Activated T-helper 17 cell treated with anti-CD3 and anti-CD28 coated beads, Interleukin-2, amount 50 U/mL, for 72 hours (primary cell): ENCODE measurements around the gene MAP7D1. TPM values are rescaled to one million over a fixed set of nuclear protein-coding genes. Genes with fewer than 3 reads are reported as not detected.

Source experiments
- ATAC-seq: fragments of 150-1000 bp; cut with Tn5 transposase; replicated peaks from 2 replicates; pipeline ENCODE4 v1.10.0; 2021; ENCODE audit warnings: mild to moderate bottlenecking, moderate library complexity
- H3K27ac Mint-ChIP-seq: one replicate; pipeline ENCODE4 v1.8.0; 2022; ENCODE audit warnings: mixed read lengths
- H3K27me3 Mint-ChIP-seq: one replicate; pipeline ENCODE4 v1.8.0; 2022; ENCODE audit warnings: mixed read lengths
- H3K36me3 Mint-ChIP-seq: one replicate; pipeline ENCODE4 v1.8.0; 2022; ENCODE audit warnings: low read depth, mild to moderate bottlenecking, mixed read lengths
- H3K4me1 Mint-ChIP-seq: one replicate; pipeline ENCODE4 v1.8.0; 2022; ENCODE audit warnings: mixed read lengths
- H3K4me3 Mint-ChIP-seq: one replicate; pipeline ENCODE4 v1.8.0; 2022; ENCODE audit warnings: mild to moderate bottlenecking, mixed read lengths
- H3K9me3 Mint-ChIP-seq: one replicate; pipeline ENCODE4 v1.8.0; 2022; ENCODE audit warnings: mixed read lengths
- total RNA-seq, 2 donors: library from RNA; stranded (reverse); gene quantifications; one replicate each; pipeline ENCODE4 v1.2.3, GENCODE V29; 2022

The MAP7D1 gene
- total RNA-seq, 2 donors from 2014 or later, result 97.9 to 164 TPM

DNA sequence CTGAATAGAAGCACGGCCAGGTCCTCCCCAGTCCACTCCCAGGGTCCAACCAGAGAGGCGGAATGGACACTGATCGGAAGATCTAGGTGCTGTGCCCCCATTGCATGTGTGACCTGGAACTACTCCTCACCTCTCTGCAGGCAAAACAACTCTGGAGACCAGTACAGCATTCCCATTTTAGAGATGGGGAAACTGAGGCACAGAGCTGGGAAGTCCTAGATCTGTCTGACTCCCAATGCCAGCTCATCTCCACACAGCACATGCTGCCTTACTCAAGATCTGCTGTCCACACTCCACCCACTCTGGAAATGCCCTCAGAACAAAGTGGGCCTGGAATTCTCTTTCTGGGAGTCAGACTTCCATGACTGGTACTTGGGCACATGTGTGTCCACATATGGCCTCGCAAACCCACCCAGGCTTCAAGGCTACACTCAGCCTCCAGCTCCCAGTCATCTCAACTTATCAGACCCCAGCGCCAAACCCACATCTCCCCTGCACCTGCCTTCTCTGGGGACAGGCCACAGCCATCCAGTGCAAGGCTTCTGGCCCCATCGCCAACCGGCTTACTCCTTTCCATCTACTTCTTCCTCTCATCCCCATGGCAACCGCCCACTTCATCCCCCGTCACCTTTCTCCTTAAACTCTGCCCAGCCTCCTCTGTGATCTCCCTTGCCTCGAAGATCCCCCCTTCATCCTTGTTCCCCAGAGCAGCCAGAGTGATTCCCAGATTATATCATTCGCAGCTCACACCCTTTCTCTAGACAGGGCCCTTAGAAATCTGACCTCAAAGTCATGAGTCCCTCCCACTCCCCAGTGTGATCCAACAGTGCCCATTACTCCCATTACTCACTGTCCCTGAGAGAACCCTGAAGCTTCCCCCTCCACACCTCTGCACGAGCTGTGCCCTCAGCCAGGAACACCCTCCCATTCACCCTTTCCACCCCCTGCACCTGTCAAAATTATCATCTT lies 33.6 kb upstream of the MAP7D1 start:
- Mint-ChIP-seq H3K36me3 (no peaks in the 10 kb centered on the region), H3K4me3 (no peak overlapping the region), H3K4me1 (peaks cover 22% of the 10 kb centered on the region), H3K27me3 (peaks cover 42% of the 10 kb centered on the region), H3K9me3 (no peaks in the 10 kb centered on the region), H3K27ac (no peak overlapping the region)
- ATAC-seq, result no peak

- peaks cover 22% of the 10 kb centered on the region for H3K4me1 Mint-ChIP-seq
- no peak for ATAC-seq
- no peak overlapping the region for H3K27ac Mint-ChIP-seq
- H3K36me3 Mint-ChIP-seq, result no peaks in the 10 kb centered on the region
- H3K27me3 Mint-ChIP-seq, result peaks cover 42% of the 10 kb centered on the region
- H3K4me3 Mint-ChIP-seq, result no peak overlapping the region
- no peaks in the 10 kb centered on the region for H3K9me3 Mint-ChIP-seq
These were observed 32.6 kb upstream of the MAP7D1 start for GRCh38 chr1:36123356-36123755.

DNA sequence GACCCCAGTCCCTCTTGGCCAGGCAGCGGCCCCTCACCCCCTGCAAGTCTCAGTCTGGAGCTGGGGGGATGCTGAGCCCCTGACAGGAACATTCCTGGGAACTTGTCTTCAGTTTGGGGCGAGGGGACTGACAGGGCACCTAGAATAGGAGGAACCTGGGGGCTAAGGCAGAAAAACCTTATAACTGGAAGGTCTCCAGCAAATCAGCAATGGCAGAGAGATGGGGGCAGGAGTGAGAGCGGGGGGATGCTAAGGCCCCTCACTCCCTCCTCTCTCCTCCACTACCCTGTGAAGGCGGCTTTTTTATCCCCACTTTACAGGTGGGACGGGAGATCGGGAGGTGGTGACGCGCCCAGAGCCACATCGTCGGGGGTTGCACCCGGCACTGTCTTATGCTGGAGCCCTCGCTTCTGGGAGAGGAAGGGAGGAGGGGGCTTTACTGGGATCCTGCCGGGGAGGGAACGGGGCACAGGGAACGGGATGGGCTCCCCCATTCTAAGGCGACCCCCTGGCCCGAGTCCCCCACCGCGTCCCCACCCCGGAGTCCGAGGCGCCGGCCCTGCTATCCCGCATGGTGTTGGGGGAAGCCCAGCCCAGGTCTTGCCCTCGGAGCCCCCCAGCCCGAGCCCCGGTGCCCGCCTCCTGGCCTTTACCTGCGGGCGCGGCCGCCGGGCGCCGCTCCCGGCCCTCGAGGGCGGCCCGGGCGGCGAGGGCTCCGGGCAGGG lies 31.4 kb upstream of the MAP7D1 start:
- Mint-ChIP-seq H3K27me3 (peaks cover 42% of the 10 kb centered on the region), H3K4me3 (peak overlapping the region; percentile 51), H3K4me1 (peaks cover 22% of the 10 kb centered on the region), H3K27ac (no peak overlapping the region), H3K9me3 (no peaks in the 10 kb centered on the region), H3K36me3 (no peaks in the 10 kb centered on the region)
- no peak for ATAC-seq

DNA sequence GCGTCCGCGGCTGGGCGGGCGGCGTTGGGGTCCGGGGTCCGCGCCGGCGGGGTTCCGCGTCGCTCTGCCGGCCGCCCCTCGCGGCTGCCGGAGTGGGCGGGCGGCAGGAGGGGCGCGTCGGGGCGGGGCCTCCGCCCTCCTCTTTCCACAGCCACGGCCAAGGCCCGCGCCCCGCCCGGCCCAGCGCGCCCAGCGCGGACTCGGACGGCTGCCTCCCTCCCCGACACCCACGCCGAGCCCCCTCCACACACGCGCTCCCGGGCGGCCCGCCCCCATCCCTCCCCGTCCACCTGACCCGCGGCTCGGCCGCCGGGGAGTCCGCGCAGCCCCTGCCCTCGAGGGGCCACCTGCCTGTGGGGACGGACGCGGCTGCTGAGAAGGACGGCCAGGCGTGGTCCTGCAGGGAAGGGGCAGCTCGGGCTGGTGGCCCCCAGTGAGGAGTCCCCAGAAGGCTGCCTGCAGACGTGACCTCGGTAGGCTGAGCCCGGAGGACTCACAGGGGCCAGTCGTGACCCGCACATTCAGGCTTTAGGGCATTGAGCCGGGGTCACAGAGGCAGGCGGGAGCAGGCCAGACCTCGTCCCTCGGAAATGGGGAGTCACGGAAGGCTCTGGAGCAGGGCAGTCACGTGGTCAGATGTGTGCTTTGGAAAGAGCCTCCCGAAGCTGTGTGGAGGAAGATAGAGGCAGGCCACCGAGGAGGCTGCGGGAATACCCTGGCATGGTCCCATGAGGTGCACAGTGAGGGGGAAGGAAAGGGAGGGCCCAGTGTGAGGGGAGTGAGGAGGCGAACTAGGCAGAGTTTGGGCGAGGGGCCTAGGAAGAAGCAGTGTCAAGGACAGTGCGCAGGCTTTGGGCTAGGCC lies 30.6 kb upstream of the MAP7D1 start, which contains the start of gene COL8A2:
Gene COL8A2 (minus strand): TSS at position 94 of the 863 bp plus-strand sequence. CDS start 24,980 bp downstream, outside the sequence.
- H3K4me3 Mint-ChIP-seq, result peak within 1 kb of the TSS; percentile 51

DNA sequence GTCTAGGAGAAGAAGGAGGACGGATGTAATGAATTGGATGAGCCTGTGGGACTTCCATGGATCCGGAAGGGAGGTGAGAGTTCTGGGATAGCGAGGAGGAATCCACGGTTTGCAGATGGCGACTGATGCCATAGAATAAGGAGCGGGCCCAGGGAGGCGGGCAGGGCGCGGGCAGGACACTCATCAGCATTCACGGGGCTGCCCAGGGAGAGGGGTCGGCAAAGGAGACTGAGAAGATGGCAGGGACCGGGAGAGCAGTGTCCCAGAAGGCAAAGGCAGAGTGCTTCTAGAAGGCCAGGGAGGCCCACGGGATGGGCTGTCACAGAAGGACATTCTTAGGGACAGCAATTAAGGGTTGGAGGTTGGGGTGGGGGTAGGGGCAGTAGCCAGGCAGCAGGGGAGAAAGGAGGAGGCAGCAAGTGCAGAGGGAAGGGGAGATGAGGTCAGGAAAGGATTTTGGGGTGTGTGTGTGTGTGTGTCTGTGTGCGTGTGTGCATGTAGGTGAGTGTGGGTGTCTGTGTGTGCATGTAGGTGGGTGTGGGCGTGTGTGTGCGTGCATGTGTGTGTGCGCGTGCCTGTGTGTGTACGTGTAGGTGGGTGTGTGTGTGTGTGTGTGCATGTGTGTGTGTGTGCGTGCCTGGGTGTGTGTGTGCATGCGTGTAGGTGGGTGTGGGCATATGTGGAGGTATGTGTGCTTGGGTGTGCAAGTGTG lies 29.8 kb upstream of the MAP7D1 start:
- Mint-ChIP-seq H3K36me3 (no peaks in the 10 kb centered on the region), H3K9me3 (no peaks in the 10 kb centered on the region), H3K4me1 (peaks cover 22% of the 10 kb centered on the region), H3K4me3 (peak overlapping the region; percentile 31), H3K27me3 (peaks cover 39% of the 10 kb centered on the region), H3K27ac (no peak overlapping the region)
- no peak for ATAC-seq

More for the DNA sequence above, 30.6 kb upstream of the MAP7D1 start, which contains the start of gene COL8A2:
- no peak for ATAC-seq
- Mint-ChIP-seq H3K4me1 (peaks cover 22% of the 10 kb centered on the region), H3K27ac (no peak within 1 kb of the TSS), H3K36me3 (no peaks in the 10 kb centered on the region), H3K27me3 (peaks cover 39% of the 10 kb centered on the region), H3K9me3 (no peaks in the 10 kb centered on the region)

- peaks cover 22% of the 10 kb centered on the region for H3K4me1 Mint-ChIP-seq
- peaks cover 37% of the 10 kb centered on the region for H3K27me3 Mint-ChIP-seq
- H3K36me3 Mint-ChIP-seq, result no peaks in the 10 kb centered on the region
- peak overlapping the region; percentile 31 for H3K4me3 Mint-ChIP-seq
- H3K27ac Mint-ChIP-seq, result no peak overlapping the region
- no peaks in the 10 kb centered on the region for H3K9me3 Mint-ChIP-seq
- ATAC-seq, result no peak
These were observed 29.0 kb upstream of the MAP7D1 start for GRCh38 chr1:36126797-36127500.

- Mint-ChIP-seq H3K36me3 (no peaks in the 10 kb centered on the region), H3K4me1 (peaks cover 15% of the 10 kb centered on the region), H3K9me3 (no peaks in the 10 kb centered on the region), H3K4me3 (no peak overlapping the region), H3K27ac (no peak overlapping the region), H3K27me3 (peaks cover 23% of the 10 kb centered on the region)
- no peak for ATAC-seq
These were observed 27.6 kb upstream of the MAP7D1 start for GRCh38 chr1:36128126-36128904.

DNA sequence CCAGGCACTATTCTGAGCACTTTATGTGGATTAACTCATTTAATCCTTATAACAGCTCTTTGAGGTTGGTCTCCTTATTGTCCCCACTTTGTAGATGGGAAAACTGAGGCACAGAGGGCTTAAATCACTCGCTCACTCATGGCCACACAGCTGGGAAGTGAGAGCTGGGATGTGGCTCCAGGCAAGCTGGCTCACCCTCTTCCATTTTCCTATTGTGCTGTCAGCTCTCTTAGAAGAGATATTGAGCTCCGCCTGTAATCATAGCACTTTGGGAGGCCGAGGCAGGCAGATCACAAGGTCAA lies 27.1 kb upstream of the MAP7D1 start:
- no peaks in the 10 kb centered on the region for H3K36me3 Mint-ChIP-seq

GRCh38 chr1:36132029-36132428 lies 23.9 kb upstream of the MAP7D1 start:
- no peak overlapping the region for H3K27ac Mint-ChIP-seq
- H3K36me3 Mint-ChIP-seq, result peaks cover 11% of the 10 kb centered on the region
- no peak overlapping the region for H3K4me3 Mint-ChIP-seq
- no peak for ATAC-seq
- no peaks in the 10 kb centered on the region for H3K27me3 Mint-ChIP-seq
- no peaks in the 10 kb centered on the region for H3K9me3 Mint-ChIP-seq
- H3K4me1 Mint-ChIP-seq, result no peaks in the 10 kb centered on the region

More for the DNA sequence above, 27.1 kb upstream of the MAP7D1 start:
- Mint-ChIP-seq H3K4me3 (no peak overlapping the region), H3K4me1 (peaks cover 11% of the 10 kb centered on the region), H3K27me3 (peaks cover 19% of the 10 kb centered on the region), H3K27ac (no peak overlapping the region), H3K9me3 (no peaks in the 10 kb centered on the region)
- ATAC-seq, result no peak

DNA sequence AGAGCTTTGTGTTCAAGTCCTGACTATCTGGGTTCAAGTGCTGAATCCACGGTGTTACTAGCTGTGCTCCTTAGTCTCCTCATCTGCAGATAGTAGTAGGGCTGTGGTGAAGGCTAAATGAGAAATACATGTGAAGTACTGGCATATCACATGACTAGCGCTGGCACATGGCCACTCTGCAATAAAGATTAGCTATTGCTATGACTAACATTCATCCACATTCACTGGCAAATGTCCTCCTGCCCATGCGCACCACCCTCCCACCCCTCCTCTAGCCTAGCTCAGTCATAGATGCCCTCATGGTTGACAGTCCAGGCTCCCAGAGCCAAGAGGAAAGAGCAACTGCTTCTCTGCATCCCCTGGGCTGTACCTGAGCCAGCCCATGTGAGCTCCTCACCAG lies 22.5 kb upstream of the MAP7D1 start:
- no peak overlapping the region for H3K27ac Mint-ChIP-seq
- H3K4me3 Mint-ChIP-seq, result no peak overlapping the region
- no peak for ATAC-seq
- no peaks in the 10 kb centered on the region for H3K9me3 Mint-ChIP-seq
- peaks cover 26% of the 10 kb centered on the region for H3K36me3 Mint-ChIP-seq
- no peaks in the 10 kb centered on the region for H3K27me3 Mint-ChIP-seq
- H3K4me1 Mint-ChIP-seq, result no peaks in the 10 kb centered on the region

DNA sequence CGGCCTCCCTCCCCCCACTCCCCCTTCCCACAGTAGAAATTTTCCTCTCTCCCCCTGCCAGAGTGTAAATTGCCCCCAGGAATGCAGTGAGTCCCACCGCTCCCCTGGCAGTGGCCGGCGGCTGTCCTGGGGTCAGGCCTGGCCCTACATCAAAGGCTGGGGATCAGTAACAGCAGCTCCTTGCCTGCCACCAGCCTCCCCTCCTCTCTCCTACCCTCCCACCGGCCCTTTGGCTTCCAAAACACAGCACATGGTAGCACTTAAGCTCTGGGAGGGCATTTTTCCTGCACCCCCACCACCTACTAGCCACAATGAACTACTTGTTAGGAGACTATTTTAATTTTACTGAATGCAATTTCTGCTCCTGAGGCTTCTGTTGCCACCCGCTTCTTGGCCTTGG lies 21.9 kb upstream of the MAP7D1 start:
- H3K4me3 Mint-ChIP-seq, result no peak overlapping the region
- no peaks in the 10 kb centered on the region for H3K27me3 Mint-ChIP-seq
- no peak for ATAC-seq
- peaks cover 30% of the 10 kb centered on the region for H3K36me3 Mint-ChIP-seq
- H3K27ac Mint-ChIP-seq, result peak overlapping the region; percentile 72
- H3K4me1 Mint-ChIP-seq, result no peaks in the 10 kb centered on the region
- H3K9me3 Mint-ChIP-seq, result no peaks in the 10 kb centered on the region

DNA sequence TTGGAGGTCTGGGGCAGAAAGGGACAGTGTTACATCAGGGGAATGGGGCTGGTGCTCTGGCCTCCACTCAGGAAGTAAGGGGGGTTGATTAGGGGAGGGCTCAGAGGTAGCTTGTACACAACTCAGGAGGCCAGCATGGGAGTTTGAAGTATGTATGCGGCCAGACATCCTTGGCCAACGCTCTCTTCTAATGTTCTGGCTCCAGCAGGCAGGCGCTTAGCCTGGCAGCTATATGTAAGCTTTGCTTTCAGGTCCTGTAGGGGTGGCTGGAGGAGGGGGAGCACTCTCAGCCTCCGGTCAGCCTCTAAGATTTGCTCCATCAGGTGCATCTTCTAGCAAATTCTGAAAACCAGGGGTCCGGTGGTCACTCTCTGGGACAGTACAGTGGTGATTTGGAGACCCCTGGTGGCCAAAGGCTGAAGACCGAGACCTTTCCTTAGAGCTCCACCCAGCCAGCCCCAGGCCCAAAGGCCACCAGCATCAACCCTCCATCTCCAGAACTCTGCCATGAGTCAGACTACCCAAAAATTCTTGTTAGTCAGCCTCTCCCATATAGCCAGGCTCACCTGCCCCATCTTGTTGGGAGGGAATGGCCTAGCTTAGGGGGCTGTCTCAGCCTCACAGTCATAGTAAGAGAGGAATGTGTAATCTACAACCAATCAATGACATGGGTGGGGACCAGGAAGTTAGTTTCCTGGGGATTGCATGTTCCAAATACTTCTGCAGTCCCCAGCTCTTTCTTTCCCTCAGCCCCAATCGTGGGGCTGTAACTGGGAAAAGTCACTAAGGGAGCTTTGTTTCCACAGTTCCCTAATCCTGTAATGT lies 21.2 kb upstream of the MAP7D1 start:
- peak; percentile 76 for ATAC-seq
- peaks cover 37% of the 10 kb centered on the region for H3K36me3 Mint-ChIP-seq

More for the DNA sequence above, 21.2 kb upstream of the MAP7D1 start:
- H3K9me3 Mint-ChIP-seq, result no peaks in the 10 kb centered on the region
- peaks cover 4% of the 10 kb centered on the region for H3K4me1 Mint-ChIP-seq
- no peak overlapping the region for H3K4me3 Mint-ChIP-seq
- H3K27ac Mint-ChIP-seq, result peak overlapping the region; percentile 72
- H3K27me3 Mint-ChIP-seq, result no peaks in the 10 kb centered on the region
